HG02678 (cell line): ENCODE measurements around the gene ZNF600.
"Not testable (repeated sequence)": the region's sequence is repeated elsewhere in the genome, so short reads cannot be mapped to it uniquely, and the experiment has no call there.

Source experiments
- ATAC-seq: cut with Tn5 transposase; IDR thresholded peaks from one replicate; pipeline ENCODE4 v1.9.1; 2021; ENCODE audit warnings: mild to moderate bottlenecking, moderate library complexity; ENCODE audit not compliant: unreplicated experiment

The ZNF600 gene

GRCh38 chr19:52786464-52787354, at the start of gene ZNF600:
Gene ZNF600, minus strand, starts transcription at chr19:52786791. Its CDS starts 7,903 bp downstream, at chr19:52778888.
- ATAC-seq, result peak; percentile 96

GRCh38 chr19:52834289-52834688, 47.7 kb upstream of the ZNF600 start:
- not testable (repeated sequence) for ATAC-seq

- ATAC-seq, result not testable (repeated sequence)
Observed at GRCh38 chr19:52833541-52833940, 47.0 kb upstream of the ZNF600 start.

- ATAC-seq, result not testable (repeated sequence)
Observed at GRCh38 chr19:52829866-52830265, 43.3 kb upstream of the ZNF600 start.

- ATAC-seq, result no peak
Observed at GRCh38 chr19:52825765-52826164, 39.2 kb upstream of the ZNF600 start.

- no peak for ATAC-seq
Observed at GRCh38 chr19:52823676-52824075, 37.1 kb upstream of the ZNF600 start.

GRCh38 chr19:52821204-52821960, 34.8 kb upstream of the ZNF600 start, which contains the start of gene ZNF28:
Gene ZNF28, minus strand, starts transcription at chr19:52821633. Its CDS starts 3,675 bp downstream, at chr19:52817958.
- ATAC-seq, result peak; percentile 97

GRCh38 chr19:52820472-52821203, 34.0 kb upstream of the ZNF600 start:
- peak; percentile 18 for ATAC-seq

GRCh38 chr19:52809801-52810200, 23.2 kb upstream of the ZNF600 start:
- ATAC-seq, result no peak

- ATAC-seq, result not testable (repeated sequence)
Observed at GRCh38 chr19:52799950-52800640, 13.5 kb upstream of the ZNF600 start.

- ATAC-seq, result no peak
Observed at GRCh38 chr19:52789440-52789839, 2.8 kb upstream of the ZNF600 start.

- ATAC-seq, result peak; percentile 23
Observed at GRCh38 chr19:52786078-52786463, 520 bp downstream of the ZNF600 start.

GRCh38 chr19:52785506-52785905, 1.1 kb downstream of the ZNF600 start:
- no peak for ATAC-seq

- not testable (repeated sequence) for ATAC-seq
Observed at GRCh38 chr19:52782864-52783263, 3.7 kb downstream of the ZNF600 start.

GRCh38 chr19:52778811-52779210, 7.8 kb downstream of the ZNF600 start:
- no peak for ATAC-seq

- ATAC-seq, result not testable (repeated sequence)
Observed at GRCh38 chr19:52756447-52756846, 30.1 kb downstream of the ZNF600 start.

- no peak for ATAC-seq
Observed at GRCh38 chr19:52749780-52750179, 36.8 kb downstream of the ZNF600 start.

- ATAC-seq, result no peak
Observed at GRCh38 chr19:52748336-52748950, 38.1 kb downstream of the ZNF600 start.

GRCh38 chr19:52745919-52746318, 40.7 kb downstream of the ZNF600 start:
- not testable (repeated sequence) for ATAC-seq

GRCh38 chr19:52743091-52743490, 43.5 kb downstream of the ZNF600 start:
- ATAC-seq, result no peak
